GM12878 (cell line): Measurements from ENCODE around the gene DLGAP3. TPM values are rescaled to one million over a fixed set of nuclear protein-coding genes. Genes with fewer than 3 reads are reported as not detected.

Source experiments
- ATAC-seq: fragments of 200-7000 bp; cut with Tn5 transposase; 3 replicates; pipeline ENCODE4 v1.9.1; 2020; ENCODE audit warnings: mild to moderate bottlenecking, moderate library complexity
- BruUV-seq: library from RNA; stranded (reverse); fragments of 400-500 nt; replicated peaks from 2 replicates; lab custom pipeline; 2021; lab: Mats Ljungman, UMichigan
- CTCF ChIA-PET: fragments of 300-600 bp; sonication (Branson Sonifier 250); formaldehyde crosslinking; extraction: SDS; loops from one replicate; lab custom pipeline; 2021; ENCODE audit warnings: inconsistent platforms; lab: Yijun Ruan, JAX
- POLR2A ChIA-PET: fragments of 350-600 bp; formaldehyde crosslinking; extraction: SDS; loops from one replicate; lab custom pipeline; 2021; ENCODE audit warnings: inconsistent platforms; lab: Charles Lee
- RAD21 ChIA-PET: fragments of 300-600 bp; sonication (Branson Sonifier 250); formaldehyde crosslinking; loops from one replicate; lab custom pipeline; 2023; ENCODE audit warnings: antibody characterized with exemption; ENCODE audit not compliant: unreplicated experiment; lab: Charles Lee
- SMC1A ChIA-PET: fragments of 300-600 bp; sonication (Branson Sonifier 250); formaldehyde crosslinking; loops from one replicate; lab custom pipeline; 2023; ENCODE audit not compliant: unreplicated experiment, uncharacterized antibody; lab: Charles Lee
- DNase-seq: peaks from one replicate; pipeline ENCODE4 v3.0.0-alpha.2; 2011; ENCODE audit warnings: low read depth, low spot score
- FAIRE-seq: peaks from 3 replicates; lab custom pipeline; 2011; peaks lifted over from hg19 to GRCh38; lab: Jason Lieb, UNC
- H2AFZ ChIP-seq: 2 replicates; pipeline ENCODE4 v1.6.0; 2011; ENCODE audit warnings: low read depth, low read length, control low read depth; ENCODE audit not compliant: control insufficient read depth
- H3K27ac ChIP-seq: 2 replicates; pipeline ENCODE4 v1.5.1; 2011; ENCODE audit warnings: control low read depth; ENCODE audit not compliant: control insufficient read depth, insufficient read depth
- H3K27me3 ChIP-seq, 2 experiments: replicated peaks in 1 of 2; 2 replicates each; pipeline versions ENCODE4 v1.6.0 to v1.6.1; 2011; ENCODE audit warnings: low read length in 1 of 2; ENCODE audit not compliant: control insufficient read depth in 2 of 2, insufficient read depth in 2 of 2
- H3K36me3 ChIP-seq, 2 experiments: 2 replicates each; pipeline ENCODE4 v1.5.1; 2011; ENCODE audit warnings: low read length in 1 of 2; ENCODE audit not compliant: control insufficient read depth in 2 of 2, insufficient read depth in 2 of 2
- H3K4me1 ChIP-seq: 2 replicates; pipeline ENCODE4 v1.6.1; 2011; ENCODE audit warnings: mild to moderate bottlenecking, low read length, moderate library complexity, mixed read lengths; ENCODE audit not compliant: control insufficient read depth, insufficient read depth
- H3K4me2 ChIP-seq: 2 replicates; pipeline ENCODE4 v1.6.0; 2011; ENCODE audit warnings: control low read depth; ENCODE audit not compliant: control insufficient read depth, insufficient read depth
- H3K4me3 ChIP-seq: fragments of 200-600 bp; sonication (generic); 2 replicates; pipeline ENCODE4 v1.5.1; 2016
- H3K79me2 ChIP-seq: 2 replicates; pipeline ENCODE4 v1.6.0; 2011; ENCODE audit warnings: low read length; ENCODE audit not compliant: control insufficient read depth, insufficient read depth
- H3K9ac ChIP-seq: 2 replicates; pipeline ENCODE4 v1.8.0; 2011; ENCODE audit warnings: low read length, control low read depth, mixed read lengths; ENCODE audit not compliant: control insufficient read depth, insufficient read depth
- H3K9me3 ChIP-seq: replicated peaks from 3 replicates; pipeline ENCODE4 v1.5.1; 2011; ENCODE audit warnings: mild to moderate bottlenecking, low read length; ENCODE audit not compliant: control insufficient read depth, insufficient read depth
- H4K20me1 ChIP-seq: 2 replicates; pipeline ENCODE4 v1.6.0; 2011; ENCODE audit not compliant: control insufficient read depth, insufficient read depth
- ASH2L ChIP-seq: fragments of 300-600, 200-600 bp; sonication (generic); IDR thresholded peaks from 2 replicates; pipeline ENCODE4 v1.6.1; 2017; ENCODE audit warnings: low read depth, mild to moderate bottlenecking, borderline replicate concordance
- CBX5 ChIP-seq: sonication (generic); IDR thresholded peaks from 2 replicates; pipeline ENCODE4 v1.6.1; 2016; ENCODE audit warnings: low read depth, moderate library complexity, mild to moderate bottlenecking, inconsistent platforms
- HSF1 ChIP-seq: fragments of 150-350 bp; IDR thresholded peaks from 2 replicates; pipeline ENCODE4 v1.6.1; 2014; ENCODE audit warnings: mild to moderate bottlenecking, low read depth, low read length
- IKZF1 ChIP-seq: fragments of 450-650 bp; conservative IDR thresholded peaks from 2 replicates; pipeline ENCODE4 v1.6.1; 2017; ENCODE audit warnings: antibody characterized with exemption, mild to moderate bottlenecking
- JUND ChIP-seq: IDR thresholded peaks from 2 replicates; pipeline ENCODE4 v1.6.1; 2012; ENCODE audit warnings: low read depth, mild to moderate bottlenecking, low read length, improper control_type of control experiment, moderate library complexity
- NKRF ChIP-seq: fragments of 450-650 bp; conservative IDR thresholded peaks from 2 replicates; pipeline ENCODE4 v1.6.1; 2017; ENCODE audit warnings: mild to moderate bottlenecking, moderate library complexity
- PAX5 ChIP-seq: IDR thresholded peaks from 2 replicates; pipeline ENCODE4 v1.6.1; 2011; ENCODE audit warnings: low read depth, low read length, borderline replicate concordance
- PML ChIP-seq: IDR thresholded peaks from 2 replicates; pipeline ENCODE4 v1.6.1; 2012; ENCODE audit warnings: low read length, inconsistent platforms
- SREBF2 ChIP-seq: IDR thresholded peaks from 2 replicates; pipeline ENCODE4 v1.6.1; 2012; ENCODE audit warnings: mild to moderate bottlenecking, low read length
- TCF3 ChIP-seq: IDR thresholded peaks from 2 replicates; pipeline ENCODE4 v1.6.1; 2012; ENCODE audit warnings: low read depth, mild to moderate bottlenecking, low read length, borderline replicate concordance; ENCODE audit not compliant: insufficient read depth
- USF2 ChIP-seq: IDR thresholded peaks from 2 replicates; pipeline ENCODE4 v1.6.1; 2011; ENCODE audit warnings: low read depth, low read length, improper control_type of control experiment, borderline replicate concordance
- YY1 ChIP-seq: IDR thresholded peaks from 2 replicates; pipeline ENCODE4 v1.6.1; 2011; ENCODE audit warnings: low read depth, mild to moderate bottlenecking, low read length
- ZNF207 ChIP-seq: fragments of 450-650 bp; IDR thresholded peaks from 2 replicates; pipeline ENCODE4 v1.6.1; 2014; ENCODE audit warnings: antibody characterized with exemption, mild to moderate bottlenecking, borderline replicate concordance
- WGBS: methylation state at CpG from one replicate; pipeline ENCODE4 v1.1.6; 2016; ENCODE audit warnings: low lambda C conversion rate; ENCODE audit not compliant: insufficient replicate concordance, insufficient coverage; ENCODE audit errors: missing lambda C conversion rate; 5-methylcytosine and 5-hydroxymethylcytosine counted together
- in situ Hi-C: fragments of 300-500 bp; cut with MboI; formaldehyde crosslinking; loops from 9 replicates; pipeline ENCODE4 v1.14.3; 2018; ENCODE audit warnings: mixed read lengths
- intact Hi-C: fragments of 100-400 bp; cut with micrococcal nuclease; formaldehyde crosslinking; loops from one replicate; pipeline ENCODE4 v1.14.2; 2022; ENCODE audit not compliant: unreplicated experiment
- polyA plus RNA-seq, 11 experiments: library from polyadenylated mRNA; depleted of rRNA in 4 of 11; unstranded in 6 of 11; stranded (reverse) in 5 of 11; fragments of >200 nt; fragmentation: Nextera tagmentation in 4 of 11; fragmentation: Illumina TruSeq in 1 of 11; extraction: Ambion mirVana in 4 of 11; extraction: Trizol in 1 of 11; gene quantifications; 1 replicate in 1 of 11; 2 replicates in 10 of 11; pipeline versions ENCODE4 v1.2.1 to v1.2.3, GENCODE V29; 2011 to 2016; ENCODE audit warnings: inconsistent platforms in 2 of 11, missing spikeins in 2 of 11, low read depth in 1 of 11
- total RNA-seq, 4 experiments: library from RNA; depleted of rRNA in 3 of 4; stranded (reverse); fragments of >200 nt in 3 of 4; fragmentation: Illumina TruSeq in 1 of 4; extraction: Trizol in 1 of 4; gene quantifications; 2 replicates each; pipeline versions ENCODE4 v1.2.1 to v1.2.3, GENCODE V29; 2013 to 2021
- TF ChIP-seq, protein P1 (sequence below): fragments of 450-650 bp; IDR thresholded peaks from 2 replicates; pipeline ENCODE4 v1.6.1; 2018; ENCODE audit warnings: borderline replicate concordance, mild to moderate bottlenecking; ENCODE audit not compliant: partially characterized antibody

Gene DLGAP3
- total and polyA plus RNA-seq, 10 of the 15 experiments (the other 5 are each of a cell fraction or from before 2014, with no cell fraction given) = 0.03 to 0.15 (median 0.08) TPM; not detected in 4

GRCh38 chr1:34827341-34827941 is 102.0 kb downstream of the DLGAP3 start:
- no TSS peak for BruUV-seq

More at GRCh38 chr1:34827341-34827941, 102.0 kb downstream of the DLGAP3 start:
- no peak overlapping the region for H3K27ac ChIP-seq
- H3K4me3 ChIP-seq = no peak overlapping the region
- ChIA-PET CTCF (interaction anchor here (0.7 to 1.6 kb wide), 2 partner anchors 11 to 101 kb away, joined by 3 to 5 read pairs; no protein-coding TSS in a partner anchor), POLR2A (no interaction called here), SMC1A (no interaction called here), RAD21 (no interaction called here)
- H3K36me3 ChIP-seq = no peaks in the 10 kb centered on the region
- no peak overlapping the region for H2AFZ ChIP-seq
- TF ChIP-seq JUND (no peak), HSF1 (no peak), ASH2L (no peak), TCF3 (no peak), PML (no peak), SREBF2 (no peak), PAX5 (no peak), IKZF1 (no peak), CBX5 (no peak), YY1 (no peak), USF2 (no peak), NKRF (no peak), ZNF207 (no peak)
- TF ChIP-seq, protein P1, sequence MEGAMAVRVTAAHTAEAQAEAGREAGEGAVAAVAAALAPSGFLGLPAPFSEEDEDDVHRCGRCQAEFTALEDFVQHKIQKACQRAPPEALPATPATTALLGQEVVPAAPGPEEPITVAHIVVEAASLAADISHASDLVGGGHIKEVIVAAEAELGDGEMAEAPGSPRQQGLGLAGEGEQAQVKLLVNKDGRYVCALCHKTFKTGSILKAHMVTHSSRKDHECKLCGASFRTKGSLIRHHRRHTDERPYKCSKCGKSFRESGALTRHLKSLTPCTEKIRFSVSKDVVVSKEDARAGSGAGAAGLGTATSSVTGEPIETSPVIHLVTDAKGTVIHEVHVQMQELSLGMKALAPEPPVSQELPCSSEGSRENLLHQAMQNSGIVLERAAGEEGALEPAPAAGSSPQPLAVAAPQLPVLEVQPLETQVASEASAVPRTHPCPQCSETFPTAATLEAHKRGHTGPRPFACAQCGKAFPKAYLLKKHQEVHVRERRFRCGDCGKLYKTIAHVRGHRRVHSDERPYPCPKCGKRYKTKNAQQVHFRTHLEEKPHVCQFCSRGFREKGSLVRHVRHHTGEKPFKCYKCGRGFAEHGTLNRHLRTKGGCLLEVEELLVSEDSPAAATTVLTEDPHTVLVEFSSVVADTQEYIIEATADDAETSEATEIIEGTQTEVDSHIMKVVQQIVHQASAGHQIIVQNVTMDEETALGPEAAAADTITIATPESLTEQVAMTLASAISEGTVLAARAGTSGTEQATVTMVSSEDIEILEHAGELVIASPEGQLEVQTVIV = no peak
- no peak for DNase-seq
- H3K79me2 ChIP-seq = no peaks in the 10 kb centered on the region
- in situ Hi-C loops (no loop called here), intact Hi-C loops (no loop called here)
- no peak overlapping the region for H3K9ac ChIP-seq
- no peaks in the 10 kb centered on the region for H3K27me3 ChIP-seq
- H4K20me1 ChIP-seq = no peaks in the 10 kb centered on the region
- H3K4me2 ChIP-seq = no peak overlapping the region
- H3K9me3 ChIP-seq = no peaks in the 10 kb centered on the region
- 25% methylated on average over 5 of the region's 5 CpGs for WGBS
- H3K4me1 ChIP-seq = no peaks in the 10 kb centered on the region
- no peak for FAIRE-seq
- no peak for ATAC-seq
